GM19023 (cell line): ENCODE measurements around the gene C7orf33.
A peak's percentile ranks its signal among the peaks of the same experiment; 100 is the strongest.
"Not testable (repeated sequence)": the region's sequence is repeated elsewhere in the genome, so short reads cannot be mapped to it uniquely, and the experiment has no call there.

Experiments used
- ATAC-seq: cut with Tn5 transposase; IDR thresholded peaks from one replicate; pipeline ENCODE4 v1.9.1; 2021; ENCODE audit warnings: mild to moderate bottlenecking, moderate library complexity; ENCODE audit not compliant: unreplicated experiment

C7orf33 gene, protein sequence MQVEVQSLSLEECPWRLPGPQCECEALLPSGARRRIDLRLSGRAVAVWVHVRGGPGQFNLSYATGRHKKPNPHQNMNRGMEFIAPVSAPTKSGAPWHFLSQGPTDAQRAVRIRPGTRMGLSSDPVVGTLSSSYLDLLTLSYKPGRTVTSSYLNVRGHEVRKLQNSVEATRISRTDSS

DNA sequence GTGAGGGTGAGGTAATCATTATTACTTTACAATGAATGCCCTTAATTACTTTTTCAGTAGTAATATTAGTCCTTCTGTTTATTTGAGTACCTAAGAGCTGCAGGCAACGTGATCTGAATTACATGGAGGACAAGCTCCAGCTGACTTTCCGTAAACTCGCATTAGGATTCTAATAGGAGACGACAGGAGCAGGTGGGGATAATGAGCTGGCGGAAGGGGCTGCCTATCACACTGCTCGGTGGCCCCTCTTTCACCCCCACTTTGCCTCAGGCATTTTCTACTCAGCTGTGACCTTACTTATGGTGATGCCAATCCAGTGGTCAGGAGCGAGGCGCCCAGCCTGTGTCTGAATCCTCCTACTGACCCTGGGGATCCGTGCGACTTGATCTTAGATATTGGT, at the start of gene C7orf33:
TSS of gene C7orf33 (plus strand) at position 296 of the 400 bp plus-strand sequence. CDS start 160 bp downstream, outside the sequence.
- ATAC-seq = no peak

DNA sequence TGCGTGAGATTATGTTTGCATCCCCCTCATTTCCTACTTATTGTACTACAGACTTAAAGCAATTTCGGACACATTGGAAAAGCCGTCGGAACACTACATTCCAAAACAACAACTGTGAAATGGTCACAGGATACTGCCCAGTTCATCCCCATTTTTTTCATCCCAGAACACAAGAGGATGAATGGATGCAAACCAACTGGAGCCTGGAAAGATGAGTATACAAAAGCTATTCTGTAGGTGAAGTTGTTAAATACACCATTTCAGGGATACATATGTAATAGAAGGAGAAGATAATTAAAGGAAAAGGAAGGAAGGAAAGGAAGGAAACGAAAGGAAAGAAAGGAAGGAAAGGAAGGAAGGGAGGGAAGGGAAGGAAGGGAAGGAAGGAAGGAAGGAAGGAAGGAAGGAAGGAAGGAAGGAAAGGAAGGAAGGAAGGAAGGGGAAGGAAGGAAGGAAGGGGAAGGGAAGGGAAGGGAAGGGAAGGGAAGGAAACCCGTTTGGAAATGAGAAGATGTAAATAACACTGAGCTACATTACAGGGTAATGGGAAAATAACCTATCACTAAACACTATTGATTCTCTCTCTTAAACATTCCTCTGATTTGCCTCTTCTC, 48.6 kb upstream of the C7orf33 start:
- ATAC-seq = no peak

DNA sequence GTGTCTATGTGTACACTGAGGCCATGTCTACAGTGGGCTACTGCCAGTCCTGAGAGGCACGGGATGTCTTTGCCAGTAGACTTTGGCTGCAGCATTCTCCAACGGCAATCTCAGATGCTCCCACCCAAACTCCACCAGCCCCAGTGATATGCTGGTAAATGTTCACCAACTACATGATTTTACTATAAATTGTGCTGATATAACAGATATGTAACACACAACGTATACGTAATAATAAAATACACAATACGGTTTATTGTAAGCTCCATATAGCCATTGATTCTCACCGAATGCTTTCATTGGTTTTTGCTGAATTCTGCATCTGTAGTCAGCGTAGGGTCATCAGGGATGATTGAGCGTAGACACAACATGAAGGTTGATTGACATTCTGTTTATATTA, 47.3 kb upstream of the C7orf33 start:
- ATAC-seq = no peak

DNA sequence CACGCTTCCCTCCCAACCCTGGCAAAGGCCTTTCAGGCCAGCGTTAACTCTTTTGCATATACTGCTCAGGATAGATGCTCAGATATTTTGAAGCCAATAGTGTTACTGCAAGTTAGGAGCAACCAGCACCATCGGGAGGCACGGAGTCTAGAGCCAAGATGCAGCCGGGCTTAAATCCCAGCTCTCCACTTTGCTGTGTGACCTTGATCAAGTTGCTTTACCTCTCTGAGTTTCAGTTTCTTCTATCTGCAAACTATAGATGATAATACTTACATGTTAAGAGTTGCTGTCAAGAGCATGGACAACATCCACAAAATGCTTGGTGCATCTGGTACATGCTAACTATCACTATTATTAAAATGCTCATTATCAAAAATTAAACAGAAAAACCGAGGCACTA, 45.4 kb upstream of the C7orf33 start:
- ATAC-seq = no peak

DNA sequence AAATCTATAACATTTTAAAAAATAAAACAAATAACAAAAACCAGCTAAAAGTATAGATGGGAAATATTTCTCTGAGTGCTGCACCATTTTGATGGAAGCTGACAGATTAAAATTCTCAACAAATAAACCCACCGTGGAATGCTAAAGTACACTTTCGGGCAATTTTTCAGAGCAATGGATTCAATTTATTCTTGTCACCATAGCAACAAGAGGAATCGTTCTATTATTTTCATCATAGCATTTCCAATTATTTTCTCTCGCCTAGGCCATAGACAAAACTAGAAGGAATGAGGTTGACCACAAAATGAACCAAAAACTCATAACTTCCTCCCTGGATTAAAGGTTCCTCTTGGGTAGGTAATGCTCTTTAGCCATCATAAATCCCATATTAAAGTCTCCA, 44.6 kb upstream of the C7orf33 start:
- ATAC-seq = no peak

DNA sequence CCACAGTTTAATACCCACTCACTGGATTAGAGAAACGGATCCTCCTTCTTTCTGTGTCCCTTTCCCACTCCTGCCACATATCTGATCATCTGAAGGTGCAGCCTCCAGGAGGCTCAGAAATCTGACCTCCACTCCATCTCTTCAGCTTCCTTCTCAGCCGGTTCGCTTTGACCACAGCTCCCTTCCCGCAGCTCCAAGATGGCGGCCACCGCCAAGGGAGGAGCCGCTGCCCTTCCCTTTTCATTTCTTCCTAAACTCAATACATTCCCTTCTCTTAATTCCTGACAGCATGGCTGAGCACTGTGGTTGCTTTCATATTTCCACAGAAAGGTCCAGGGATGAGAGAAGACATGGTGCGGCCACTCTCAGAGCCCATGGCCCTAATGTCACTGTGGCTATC, 43.7 kb upstream of the C7orf33 start:
- ATAC-seq = no peak

DNA sequence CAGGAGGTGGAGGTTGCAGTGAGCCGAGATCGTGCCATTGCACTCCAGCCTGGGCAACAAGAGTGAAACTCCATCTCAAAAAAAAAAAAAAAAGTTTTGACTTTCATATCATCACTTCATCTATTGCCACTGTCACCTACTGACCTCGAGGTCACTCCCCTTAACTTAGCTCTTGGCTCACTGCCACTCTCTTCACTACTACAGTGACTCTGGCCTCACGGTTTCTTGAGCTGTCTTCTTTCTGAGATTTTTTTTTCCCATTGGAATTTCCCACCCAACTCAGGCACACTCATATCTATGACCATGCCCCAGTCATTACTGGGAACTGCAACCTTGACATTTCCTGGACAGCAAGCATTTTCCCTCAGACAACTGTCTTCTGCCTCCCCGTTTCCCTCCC, 42.6 kb upstream of the C7orf33 start:
- ATAC-seq = no peak

DNA sequence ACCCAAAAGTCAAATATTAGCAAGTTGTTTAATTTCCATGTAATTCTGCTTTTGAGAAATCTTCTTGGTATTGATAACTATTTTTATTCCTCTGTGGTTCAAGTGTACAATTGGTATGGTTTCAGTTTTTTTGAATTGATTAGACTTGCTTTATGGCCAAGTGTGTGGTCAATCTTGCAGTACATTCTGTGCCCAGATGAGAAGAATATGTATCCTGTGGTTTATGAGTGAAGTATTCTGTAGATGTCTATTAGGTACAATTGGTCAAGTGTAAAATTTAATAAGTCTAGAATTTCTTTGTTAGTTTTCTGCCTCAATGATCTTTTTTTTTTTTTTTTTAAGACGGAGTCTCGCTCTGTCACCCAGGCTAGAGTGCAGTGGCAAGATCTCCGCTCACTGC, 36.6 kb upstream of the C7orf33 start:
- no peak for ATAC-seq

DNA sequence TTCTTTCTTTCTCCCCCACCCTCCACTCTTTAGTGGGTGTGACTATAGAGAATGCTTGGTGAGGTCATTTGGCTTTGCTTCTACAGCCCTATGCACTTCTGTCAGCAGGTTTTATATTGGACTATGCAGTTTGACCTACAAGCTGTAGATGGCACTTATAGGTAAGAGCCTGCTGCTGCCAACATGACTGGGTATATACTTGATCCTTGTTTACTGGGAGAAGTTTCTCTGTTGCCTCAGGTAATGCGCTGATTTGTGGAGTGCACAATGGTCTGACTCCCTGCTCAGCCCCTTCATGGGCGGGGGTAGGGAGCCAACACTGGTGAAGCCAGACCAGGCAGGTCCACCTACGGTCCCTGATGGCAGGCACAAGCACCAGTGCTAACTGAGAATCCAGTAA, 33.7 kb upstream of the C7orf33 start:
- ATAC-seq = no peak

DNA sequence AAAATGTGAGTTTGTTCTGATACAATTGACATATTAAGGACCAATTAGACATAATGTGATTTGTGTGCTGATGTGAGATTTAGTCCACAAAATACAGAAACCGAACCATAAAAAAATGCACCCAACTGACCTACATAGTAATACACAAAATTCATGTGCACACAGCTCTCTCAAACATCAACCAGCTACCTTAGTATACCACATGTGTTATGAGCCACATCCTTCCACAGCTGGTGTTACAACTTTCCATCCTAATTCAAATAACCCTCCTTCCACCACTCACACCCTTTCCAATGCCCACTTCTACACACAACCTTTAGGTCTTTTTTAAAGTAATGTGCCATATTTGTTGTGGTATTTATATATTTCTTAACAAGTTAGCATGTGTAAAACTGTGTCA, 31.7 kb upstream of the C7orf33 start:
- ATAC-seq = no peak

DNA sequence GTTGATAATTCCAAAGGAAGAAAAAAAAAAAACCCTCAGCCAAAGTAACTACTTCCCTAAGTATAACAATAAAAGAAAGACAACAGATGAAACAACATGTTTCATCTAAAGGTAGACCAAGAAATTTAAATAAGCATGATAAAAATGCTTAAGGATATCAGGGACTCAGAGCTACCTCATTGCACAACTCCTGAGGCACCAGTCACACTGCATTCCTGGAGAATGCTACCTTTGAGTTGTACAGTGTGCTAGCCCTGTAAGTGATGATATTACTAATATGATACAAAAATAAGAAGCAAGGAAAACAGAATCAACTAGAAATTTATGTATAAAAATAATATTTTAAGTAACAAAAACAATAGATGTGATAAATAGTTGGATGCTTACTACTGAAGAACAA, 29.5 kb upstream of the C7orf33 start:
- ATAC-seq = no peak

DNA sequence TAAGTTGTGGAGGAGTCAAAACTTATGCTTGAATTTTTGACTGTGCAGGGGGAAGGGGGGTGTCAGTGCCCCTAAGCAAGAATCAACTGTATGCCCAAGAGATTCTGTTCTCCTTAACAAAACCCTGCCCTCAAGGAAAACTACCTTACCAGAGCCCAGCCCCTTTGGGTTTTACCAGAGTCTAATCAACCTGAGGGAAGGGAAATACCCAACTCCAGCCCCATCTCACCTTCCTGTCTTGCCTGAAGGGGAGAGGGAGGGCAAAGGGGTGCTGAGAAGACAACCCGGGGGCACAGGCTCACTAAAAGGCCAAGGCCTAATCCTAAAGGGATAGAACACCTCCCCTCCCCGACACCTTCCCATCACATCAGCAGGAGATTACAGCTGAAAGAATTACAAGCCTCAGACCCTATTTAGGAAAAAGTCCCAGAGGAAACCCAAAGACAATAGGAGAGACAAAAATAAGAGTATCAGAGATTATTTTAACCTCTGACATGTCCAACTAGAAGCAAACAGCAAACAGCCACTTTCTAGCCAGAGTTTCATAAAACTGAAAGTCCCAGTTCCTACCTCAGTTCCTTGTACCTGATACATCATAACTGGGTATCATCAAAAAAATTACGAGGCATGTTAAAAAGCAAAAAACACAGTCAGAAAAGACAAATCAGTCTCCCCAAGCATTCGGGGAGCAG, 26.8 kb upstream of the C7orf33 start:
- ATAC-seq = peak; percentile 40

DNA sequence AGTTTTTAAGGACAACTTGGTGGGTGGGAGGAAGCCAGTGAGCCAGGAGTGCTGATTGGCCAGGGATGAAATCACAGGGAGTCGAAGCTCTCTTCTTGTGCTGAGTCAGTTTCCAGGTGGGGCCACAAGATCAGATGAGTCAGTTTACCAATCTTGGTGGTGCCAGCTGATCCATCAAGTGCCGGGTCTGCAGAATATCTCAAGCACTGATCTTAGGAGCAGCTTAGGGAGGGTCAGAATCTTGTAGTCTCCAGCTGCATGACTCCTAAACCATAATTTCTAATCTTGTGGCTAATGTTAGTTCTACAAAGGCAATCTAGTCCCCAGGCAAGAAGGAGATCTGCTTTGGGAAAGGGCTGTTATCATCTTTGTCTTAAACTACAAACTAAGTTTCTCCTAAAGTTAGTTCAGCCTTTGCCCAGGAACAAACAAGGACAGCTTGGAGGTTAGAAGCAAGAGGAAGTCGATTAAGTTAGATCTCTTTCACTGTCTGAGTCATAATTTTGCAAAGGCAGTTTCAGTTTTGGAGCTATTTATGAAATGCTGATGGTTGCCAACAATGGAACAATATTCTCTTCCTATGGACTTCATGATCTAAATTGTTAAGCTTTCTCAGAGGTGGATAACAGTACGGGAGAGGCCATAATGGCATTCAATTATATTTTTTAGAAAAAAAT, 26.2 kb upstream of the C7orf33 start:
- ATAC-seq = peak; percentile 73

DNA sequence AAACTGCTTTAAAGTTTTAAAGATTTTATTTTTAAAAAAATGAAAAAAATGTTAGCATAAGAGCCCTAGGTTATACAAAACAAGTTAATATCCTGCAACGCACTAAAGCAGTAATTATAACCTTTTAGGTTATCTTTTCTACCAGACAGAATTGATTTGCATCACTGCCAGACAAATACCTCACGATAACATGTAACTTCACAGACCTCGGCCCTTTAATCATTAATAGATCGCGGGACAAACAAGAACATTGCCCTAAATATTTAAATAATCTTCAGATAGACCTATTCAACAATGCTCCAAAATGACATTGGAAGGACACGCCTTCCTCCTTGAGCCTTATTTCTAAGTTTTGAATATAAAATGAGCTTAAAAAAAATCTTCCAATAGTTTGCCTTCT, 23.8 kb upstream of the C7orf33 start:
- no peak for ATAC-seq

DNA sequence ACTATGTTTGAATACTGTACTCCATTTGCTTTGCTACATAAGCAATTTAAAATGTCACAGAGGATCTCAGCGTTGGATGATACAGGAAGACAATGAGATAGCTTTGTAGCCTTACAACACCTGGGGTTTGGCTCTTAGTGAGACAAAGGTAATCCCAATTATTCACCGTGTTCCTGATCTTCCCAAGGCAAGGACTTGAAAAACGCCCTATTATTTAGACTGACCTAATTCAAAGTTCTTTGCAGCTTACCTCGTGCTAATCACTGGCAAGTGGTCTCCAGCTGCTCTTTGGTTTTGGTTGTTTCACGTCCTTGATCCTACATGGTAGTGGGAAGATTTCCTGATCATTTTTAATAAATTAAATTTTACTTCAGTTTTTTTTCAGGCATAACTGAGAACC, 23.0 kb upstream of the C7orf33 start:
- no peak for ATAC-seq

DNA sequence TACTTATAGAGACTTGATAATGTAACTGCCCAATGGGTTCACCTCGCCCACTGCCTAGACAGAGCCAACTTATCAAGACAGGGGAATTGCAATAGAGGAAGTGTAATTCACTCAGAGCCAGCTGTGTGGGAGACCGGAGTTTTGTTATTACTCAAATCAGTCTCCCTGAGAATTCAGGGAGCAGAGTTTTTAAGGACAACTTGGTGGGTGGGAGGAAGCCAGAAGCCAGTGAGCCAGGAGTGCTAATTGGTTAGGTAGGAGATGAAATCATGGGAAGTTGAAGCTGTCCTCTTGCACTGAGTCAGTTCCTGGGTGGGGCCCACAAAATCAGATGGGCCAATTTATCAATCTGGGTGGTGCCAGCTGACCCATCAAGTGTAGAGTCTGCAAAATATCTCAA, 20.1 kb upstream of the C7orf33 start:
- ATAC-seq = no peak

DNA sequence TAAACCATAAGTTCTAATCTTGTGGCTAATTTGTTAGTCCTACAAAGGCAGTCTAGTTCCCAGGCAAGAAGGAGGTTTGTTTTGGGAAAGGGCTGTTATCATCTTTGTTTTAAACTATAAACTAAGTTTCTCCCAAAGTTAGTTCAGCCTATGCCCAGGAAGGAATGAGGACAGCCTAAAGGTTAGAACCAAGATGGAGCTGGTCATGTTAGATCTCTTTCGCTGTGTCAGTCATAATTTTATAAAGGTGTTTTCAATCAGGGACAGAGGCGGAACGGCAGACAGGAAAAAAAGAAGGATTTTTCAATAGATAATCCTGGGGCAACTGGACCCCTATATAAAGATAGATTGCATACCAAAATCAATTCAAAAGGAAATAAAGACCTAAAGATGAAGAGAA, 19.6 kb upstream of the C7orf33 start:
- not testable (repeated sequence) for ATAC-seq

DNA sequence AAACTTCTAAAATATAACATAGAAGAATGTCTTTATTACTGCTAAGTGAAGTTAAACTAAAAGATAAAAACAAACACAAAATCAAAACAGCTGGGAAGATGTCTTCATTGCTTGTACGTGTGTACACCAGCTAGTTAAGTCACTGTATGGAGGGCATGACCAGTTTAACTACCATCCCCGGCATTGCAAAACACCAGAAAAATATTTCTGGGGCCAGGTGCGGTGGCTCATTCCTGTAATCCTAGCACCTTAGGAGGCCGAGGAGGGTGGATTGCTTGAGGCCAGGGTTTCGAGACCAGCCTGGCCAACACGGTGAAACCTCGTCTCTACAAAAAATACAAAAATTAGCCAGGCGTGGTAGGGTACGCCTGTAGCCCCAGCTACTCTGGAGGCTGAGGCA, 19.2 kb upstream of the C7orf33 start:
- ATAC-seq = no peak

DNA sequence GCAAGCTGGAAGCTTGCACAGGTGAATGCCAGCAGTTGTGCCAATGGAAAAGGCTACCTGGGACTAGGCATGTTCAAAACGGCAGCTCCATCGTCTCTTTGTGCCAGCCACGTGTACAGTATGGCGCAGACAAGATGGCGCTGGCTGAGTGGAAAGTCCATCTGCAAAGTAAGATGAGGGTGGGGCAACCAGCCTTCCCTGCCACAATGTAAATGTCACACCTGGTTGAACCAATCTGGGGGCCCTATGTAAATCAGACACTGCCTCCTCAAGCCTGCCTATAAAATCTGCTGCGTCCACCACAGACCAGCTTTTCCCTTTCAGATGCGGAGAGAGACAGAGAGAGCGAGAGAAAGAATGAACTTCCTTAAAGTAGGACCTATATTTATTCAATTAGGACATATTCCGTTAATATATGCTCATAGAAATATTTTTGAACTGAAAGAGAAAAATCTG, 18.5 kb upstream of the C7orf33 start:
- no peak for ATAC-seq

DNA sequence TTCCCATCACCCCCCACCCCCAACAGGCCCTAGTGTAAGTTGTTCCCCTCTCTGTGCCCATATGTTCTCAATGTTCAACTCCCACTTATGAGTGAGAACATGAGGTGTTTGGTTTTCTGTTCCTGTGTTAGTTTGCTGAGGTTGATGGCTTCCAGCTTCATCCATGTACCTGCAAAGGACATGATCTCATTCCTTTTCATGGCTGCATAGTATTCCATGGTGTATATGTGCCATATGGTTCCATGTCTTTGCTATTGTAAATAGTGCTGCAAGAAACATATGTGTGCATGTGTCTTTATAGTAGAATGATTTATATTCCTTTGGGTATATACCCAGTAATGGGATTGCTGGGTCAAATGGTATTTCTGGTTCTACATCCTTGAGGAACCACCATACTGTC, 17.0 kb upstream of the C7orf33 start:
- not testable (repeated sequence) for ATAC-seq

DNA sequence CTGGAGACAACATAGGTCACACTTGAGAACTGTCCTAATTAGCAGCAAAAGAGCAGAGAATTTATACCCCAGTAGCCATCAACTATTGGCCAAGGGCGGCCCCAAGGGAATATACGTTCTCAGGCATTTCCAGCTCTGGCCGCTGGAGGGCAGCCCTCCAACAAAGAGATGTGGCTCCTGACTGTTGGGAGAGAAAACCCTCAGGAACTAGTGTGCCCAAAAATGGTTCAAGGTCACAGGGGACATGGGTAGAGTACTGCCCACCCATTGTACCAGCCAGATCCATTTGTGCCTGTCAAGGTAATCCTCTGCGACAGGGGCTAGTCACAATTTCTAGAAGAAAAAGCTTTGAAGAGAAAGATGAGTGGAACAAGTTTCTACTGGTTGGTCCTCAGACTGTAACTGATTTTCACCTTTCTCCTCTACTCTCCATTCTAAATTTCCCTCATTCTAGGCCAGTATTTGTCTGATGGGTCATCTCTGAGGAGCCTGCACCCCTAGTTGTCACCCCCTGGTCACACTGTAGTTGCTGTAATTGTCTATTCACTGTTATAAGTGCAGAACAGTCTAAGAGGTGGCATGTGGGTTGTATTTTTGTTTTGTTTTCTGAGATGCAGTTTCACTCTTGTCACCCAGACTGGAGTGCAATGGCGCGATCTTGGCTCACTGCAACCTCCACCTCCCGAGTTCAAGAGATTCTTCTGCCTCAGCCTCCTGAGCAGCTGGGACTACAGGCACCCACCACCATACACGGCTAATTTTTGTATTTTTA, 14.7 kb upstream of the C7orf33 start:
- peak; percentile 81 for ATAC-seq
